ENCODE data around the gene GPR173. TPM values are rescaled to one million over a fixed set of nuclear protein-coding genes. Genes with fewer than 3 reads are reported as not detected.
A peak's percentile ranks its signal among the peaks of the same experiment; 100 is the strongest.

Gene GPR173
- total RNA-seq, 1 experiment from 2014 or later, result 0.47 TPM

DNA sequence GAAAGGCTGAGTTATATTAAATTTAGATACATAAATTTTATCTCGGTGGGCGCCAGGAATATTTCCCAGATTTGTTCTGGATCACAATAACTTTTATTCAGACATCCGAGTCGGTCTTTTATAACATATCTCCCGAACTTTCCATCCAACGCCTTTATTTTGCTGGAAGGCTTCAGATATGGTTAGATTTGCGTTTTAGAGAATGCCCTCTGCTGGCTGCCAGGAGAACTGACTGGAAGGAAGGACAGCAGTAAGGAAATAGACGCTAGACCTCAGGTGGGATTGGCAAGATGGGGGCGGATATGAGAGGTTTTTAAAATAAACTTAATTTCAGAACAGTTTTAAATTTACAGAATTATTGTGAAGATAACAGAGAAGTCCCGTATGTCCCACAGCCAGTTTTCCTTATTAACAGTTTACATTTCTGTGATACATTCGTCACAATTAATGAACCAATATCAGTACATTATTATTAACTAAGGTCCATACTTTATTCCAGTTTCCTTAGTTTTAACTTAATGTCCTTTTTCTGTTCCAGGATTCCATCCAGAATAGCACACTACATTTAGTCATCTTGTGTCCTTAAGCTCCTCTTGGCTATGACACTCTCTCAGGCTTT lies 40.7 kb downstream of the GPR173 start:
- DNase-seq (ENCODE audit: low spot score), result peak; percentile 28

DNA sequence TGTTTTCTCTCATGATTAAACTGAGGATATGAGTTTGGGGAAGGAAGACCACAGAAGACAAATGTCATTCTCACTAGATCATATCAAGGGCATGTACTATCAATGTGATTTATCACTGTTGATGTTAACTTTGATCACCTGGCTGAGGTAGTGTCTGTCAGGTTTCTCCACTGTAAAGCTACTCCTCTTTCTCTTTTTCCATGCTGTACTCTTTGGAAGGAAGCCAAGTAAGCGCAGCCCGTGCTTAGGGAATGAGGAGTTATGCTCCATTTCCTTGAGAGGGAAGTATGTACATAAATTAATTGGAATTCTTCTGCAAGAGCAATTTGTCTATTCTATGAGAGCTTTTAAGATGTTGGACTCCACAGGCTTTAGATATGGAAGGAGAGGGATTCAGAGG lies 41.3 kb downstream of the GPR173 start:
- no peak for DNase-seq (ENCODE audit: low spot score)

DNA sequence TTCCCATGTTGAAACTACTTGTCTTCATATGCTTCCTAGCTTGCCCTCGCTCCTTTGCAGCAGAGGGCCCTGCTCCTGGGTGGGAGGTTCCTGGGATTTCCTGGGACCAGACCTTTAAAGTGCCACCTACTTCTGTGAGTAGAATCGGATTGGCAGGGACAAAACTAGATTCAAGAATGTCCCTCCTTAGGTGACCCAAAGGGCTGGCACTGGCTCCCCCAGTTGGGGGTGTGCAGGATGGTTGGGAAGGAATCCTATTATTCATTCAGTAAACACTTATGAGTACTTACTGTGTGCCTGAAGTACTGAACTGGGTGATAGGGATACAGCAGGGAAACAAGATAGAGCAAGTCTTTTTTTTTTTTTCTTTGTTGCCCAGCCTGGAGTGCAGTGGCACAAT lies 42.8 kb downstream of the GPR173 start:
- DNase-seq (ENCODE audit: low spot score), result no peak

DNA sequence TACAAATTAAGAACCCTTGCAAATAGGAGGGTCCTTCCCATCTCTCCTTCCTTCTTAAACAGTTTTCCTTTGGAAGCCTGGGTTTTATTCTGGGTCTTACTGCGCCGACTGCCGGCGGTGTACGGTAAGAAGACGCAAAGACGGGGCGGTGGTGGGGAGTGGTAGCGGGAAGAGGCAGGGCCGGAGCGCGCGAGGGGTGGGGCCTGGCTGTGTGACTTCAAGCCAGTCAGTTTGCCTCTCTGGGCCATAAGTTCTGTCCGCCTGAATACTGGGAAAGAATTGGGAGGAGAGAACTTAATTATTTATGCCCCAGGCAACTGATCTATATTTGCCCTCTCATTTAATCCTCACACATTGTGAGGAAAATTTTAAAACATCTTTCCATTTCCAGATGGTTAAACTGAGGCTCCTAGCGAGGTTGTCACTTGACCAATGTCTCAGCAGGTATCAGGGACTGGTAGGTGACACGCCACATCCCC lies 44.6 kb downstream of the GPR173 start:
- DNase-seq (ENCODE audit: low spot score), result peak; percentile 77

DNA sequence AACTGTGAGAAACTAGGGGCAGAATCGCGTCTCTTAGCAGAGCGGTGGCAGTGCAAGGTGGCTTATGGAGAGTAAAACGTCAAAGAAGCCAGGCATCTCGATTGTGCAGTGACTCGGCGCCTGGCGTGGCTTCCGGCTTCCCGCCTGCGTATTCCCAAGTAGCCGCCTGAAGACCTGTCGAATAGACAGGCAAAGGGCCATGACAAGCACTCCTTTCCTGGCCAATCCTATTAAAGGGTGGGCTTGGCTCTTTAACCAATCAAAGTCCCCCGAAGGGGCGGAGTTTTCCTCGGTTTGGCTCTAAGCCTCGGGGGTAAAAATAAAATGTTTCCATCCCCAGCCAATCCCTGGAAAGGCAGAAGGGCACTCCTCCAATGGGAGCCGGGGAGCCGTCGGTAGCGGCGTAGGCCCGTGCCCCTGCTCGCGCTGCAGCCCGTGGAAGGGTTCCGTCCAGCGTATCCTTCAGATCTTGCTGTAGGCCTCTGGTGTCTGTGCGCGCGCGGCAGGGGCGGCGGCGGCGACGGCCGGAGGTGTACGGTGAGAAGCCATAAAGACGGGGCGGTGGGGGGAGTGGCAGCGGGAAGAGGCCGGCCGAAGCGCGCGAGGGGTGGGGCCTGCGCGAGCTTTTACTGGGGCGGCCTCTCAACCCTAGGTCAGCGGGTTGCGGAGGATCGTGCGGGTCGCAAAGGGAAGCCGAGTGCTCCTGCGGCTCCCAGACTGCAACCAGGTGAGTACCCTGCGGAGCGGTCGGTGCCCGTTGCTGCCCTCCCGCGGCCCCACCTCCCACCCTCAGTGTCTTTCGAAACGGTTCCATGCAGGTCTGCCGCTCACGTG lies 45.4 kb downstream of the GPR173 start, which contains the start of gene KANTR:
Gene KANTR (plus strand): TSS at position 395 of the 834 bp plus-strand sequence. CDS start 30,131 bp downstream, outside the sequence.
- DNase-seq (ENCODE audit: low spot score), result peak; percentile 94

DNA sequence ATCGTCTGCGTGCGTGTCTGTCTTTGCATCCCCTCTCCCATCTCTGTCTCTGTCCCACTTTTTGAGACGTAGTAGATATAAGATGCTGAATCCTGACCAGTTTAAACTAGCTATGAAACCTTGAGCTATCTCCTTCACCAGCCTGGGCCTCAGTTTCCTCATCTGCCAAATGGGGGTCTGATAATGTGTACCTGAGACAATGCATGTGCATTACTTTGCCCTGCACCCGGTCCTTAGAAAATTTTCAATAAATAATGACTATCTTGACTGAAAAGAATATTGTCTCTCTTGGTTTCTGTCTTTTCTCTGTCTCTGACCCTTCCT lies 46.0 kb downstream of the GPR173 start:
- DNase-seq (ENCODE audit: low spot score), result no peak

DNA sequence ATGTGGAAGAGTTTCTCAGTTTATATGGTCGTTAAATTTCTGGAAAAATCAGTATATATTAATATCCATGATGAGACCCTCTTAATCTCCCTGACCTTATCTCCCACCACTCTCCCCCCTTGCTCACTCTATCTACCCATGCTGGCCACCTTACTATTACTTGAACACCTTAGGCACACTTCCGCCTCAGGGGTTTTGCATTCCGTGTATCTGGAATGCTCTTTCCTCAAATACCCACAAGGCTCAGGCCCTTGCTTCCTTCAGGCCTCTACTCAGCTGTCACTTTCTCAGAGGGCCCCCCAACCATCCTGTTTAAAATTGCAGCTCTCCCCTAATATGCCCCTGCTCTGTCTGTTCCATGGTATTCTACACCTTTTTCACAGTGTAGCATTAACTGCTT lies 47.2 kb downstream of the GPR173 start:
- DNase-seq (ENCODE audit: low spot score), result no peak

DNA sequence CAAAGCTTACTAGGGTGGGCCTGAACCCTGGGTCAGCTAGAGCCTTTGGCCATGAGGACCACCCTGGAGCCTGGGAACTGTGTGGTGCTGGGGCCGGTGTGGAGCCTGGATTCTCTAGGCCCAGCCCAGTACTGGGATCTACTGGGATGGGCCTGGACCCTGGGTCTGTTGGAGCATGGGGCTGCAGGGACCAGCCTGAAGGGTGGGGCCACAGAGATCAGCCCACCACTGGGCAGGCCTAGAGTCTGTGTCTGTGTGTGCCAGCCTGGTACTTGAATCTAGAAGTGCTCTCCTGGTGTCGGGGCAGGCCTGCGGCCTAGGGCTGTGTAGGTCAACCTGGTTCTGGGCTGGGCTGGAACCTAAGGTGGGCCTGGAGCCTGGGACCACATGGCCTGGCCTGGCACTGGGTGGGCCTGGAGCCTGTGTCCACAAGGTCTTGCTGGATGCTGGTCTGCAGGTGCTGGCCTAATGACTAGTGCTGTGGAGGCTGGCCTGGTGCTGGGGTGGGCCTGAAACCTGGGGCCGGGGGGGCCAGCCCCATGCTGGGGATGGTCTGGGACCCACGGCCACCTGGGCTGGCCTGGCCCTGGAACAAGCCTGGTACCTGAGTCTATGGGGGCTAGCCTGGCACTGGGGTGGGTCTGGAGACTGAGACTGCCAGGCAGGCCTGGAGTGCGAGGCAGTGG lies 66.4 kb downstream of the GPR173 start:
- no peak for DNase-seq (ENCODE audit: low spot score)

DNA sequence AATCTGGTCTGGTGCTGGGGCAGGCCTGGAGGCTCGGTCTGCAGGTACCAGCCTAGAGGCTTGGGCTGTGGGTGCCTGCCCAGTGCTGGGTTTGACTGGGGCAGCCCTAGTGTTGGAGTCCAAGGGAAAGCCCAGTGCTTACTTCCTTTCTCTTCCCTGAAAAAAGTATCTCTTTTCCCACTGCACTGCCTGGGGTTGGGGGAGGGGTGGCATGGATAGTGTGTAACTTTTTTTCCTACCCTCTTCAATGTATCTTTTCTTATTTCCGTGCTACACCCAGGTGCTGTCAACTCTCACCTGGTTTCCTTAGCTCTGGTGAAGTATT lies 66.9 kb downstream of the GPR173 start:
- DNase-seq (ENCODE audit: low spot score), result no peak

DNA sequence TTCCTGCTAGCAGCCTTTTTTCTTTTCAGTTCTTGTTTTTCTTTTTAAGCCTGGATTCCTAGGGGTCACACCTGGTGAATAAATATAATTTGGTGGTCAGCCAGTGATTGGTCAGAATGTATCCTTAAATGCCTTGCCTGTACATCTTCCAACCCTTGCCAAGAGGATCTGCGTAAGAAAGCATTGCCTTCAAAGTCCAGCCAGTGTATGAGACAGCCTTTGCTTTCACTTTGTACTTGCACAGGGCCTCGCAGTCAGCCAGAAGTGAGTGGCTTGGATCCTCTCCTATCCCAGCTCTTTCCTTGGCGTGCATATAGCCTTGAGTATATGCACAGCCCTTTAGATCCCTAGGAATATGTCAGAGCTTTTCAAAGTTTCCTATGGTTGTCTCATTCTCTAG lies 67.5 kb downstream of the GPR173 start:
- peak; percentile 47 for DNase-seq (ENCODE audit: low spot score)

DNA sequence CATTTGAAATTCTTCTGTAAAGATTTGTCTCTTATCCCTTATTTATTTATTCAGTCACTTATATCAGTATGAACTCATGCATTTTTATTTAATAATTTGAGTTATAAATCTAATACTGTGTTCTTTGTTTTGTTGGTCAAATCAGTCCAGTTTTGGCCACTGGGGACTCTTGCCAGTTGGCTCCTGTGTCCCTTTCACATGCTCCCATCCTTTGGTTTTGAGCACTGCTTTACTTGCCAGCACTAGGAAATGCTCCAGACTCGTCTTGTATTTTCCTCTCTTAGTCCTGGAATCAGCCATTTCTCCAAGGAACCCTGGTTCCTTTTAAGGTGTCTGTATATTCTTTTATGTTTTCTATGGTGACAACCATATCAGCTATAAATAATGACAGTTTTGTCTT lies 73.4 kb downstream of the GPR173 start:
- DNase-seq (ENCODE audit: low spot score), result no peak

DNA sequence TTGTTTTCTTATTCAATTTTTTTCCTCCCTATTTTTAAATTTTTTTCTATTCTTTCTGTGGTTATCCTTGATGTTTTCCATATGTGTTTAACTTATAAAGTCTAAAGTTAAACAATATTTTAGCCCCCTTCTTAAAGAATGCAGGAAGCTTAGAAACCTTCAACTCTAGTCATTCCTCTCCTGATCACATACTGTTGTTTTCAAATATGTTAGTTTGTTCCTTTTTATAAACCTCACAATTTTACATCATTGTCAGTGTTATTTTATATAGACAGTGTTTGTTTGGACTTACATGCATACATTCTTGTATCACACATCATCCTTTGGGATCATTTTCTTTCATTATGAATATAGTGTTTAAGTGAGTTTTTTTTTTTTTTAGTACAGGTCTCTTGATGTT lies 76.9 kb downstream of the GPR173 start:
- DNase-seq (ENCODE audit: low spot score), result no peak

DNA sequence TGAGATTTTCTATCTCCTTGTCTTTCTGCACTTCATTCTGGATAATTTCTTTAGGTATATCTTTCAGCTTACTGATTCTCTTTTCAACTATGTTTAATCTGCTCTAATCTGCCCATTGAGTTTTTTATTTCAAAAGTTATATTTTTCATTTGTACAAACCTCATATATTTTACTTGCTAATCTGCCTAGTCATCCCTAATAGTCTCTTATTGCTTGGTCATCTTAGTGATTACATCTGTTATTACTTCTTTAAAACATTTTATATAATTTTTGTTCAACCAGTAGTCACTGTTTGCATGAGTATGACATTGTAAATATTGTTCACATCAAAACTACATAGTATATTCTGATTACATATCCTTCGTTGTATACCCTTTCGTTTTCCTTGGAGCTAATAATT lies 77.8 kb downstream of the GPR173 start:
- no peak for DNase-seq (ENCODE audit: low spot score)

DNA sequence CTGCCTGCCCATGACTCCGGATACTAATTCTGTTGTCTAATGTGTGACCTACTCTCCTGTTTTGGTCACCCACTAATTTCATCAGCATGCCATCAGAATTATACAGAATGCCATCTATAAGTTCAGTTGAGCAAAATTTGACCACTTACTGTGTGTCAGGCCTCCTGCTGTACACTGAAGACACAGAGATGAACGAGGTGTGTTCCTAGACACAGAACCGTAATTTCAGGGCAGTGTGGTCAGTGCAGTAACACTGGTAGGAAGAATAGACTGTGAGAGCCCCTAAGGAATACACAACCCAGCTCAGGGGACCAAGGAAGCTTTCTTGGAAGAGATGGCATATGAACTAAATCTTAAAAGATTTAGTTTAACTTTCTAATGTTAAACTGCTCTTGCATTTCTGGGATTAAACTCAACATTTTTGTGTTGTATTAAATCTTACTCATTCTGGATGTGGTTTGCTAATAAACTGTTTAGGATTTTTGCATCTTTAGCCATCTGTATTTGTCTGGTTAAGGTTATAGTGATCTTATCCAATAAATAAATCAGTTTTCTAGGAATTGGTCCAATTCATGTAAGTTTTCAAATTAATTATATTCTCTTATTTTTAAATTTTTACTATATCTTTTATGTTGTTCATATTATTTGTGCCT lies 79.6 kb downstream of the GPR173 start:
- DNase-seq (ENCODE audit: low spot score), result no peak

Other genes starting within 250 kb of the GPR173 start
- not detected in 2 replicates for gene XAGE5, start 237.5 kb upstream of the GPR173 start, total RNA-seq (2014; rRNA removed; shearing (Covaris generic))
- gene XAGE3, start 180.7 kb upstream of the GPR173 start, total RNA-seq (2014; rRNA removed; shearing (Covaris generic)), result not detected in 2 replicates
- gene FAM156B, start 151.5 kb upstream of the GPR173 start, total RNA-seq (2014; rRNA removed; shearing (Covaris generic)), result 6.2 and 19.3 TPM in 2 replicates
- gene FAM156A, start 90.3 kb upstream of the GPR173 start, total RNA-seq (2014; rRNA removed; shearing (Covaris generic)), result 18.9 and 23.0 TPM in 2 replicates
- 8.5 and 9.4 TPM in 2 replicates for gene TSPYL2, start 33.6 kb downstream of the GPR173 start, total RNA-seq (2014; rRNA removed; shearing (Covaris generic))
- gene KANTR, start 45.4 kb downstream of the GPR173 start, total RNA-seq (2014; rRNA removed; shearing (Covaris generic)), result 4.4 and 6.0 TPM in 2 replicates
- gene KDM5C, start 176.4 kb downstream of the GPR173 start, total RNA-seq (2014; rRNA removed; shearing (Covaris generic)), result 41.9 and 58.7 TPM in 2 replicates
- 17.2 and 21.3 TPM in 2 replicates for gene IQSEC2, start 232.8 kb downstream of the GPR173 start, total RNA-seq (2014; rRNA removed; shearing (Covaris generic))

Measured in A172 (cell line).